Lung (tissue), 16 donors: ENCODE measurements around the gene HEY2. TPM values are rescaled to one million over a fixed set of nuclear protein-coding genes. Genes with fewer than 3 reads are reported as not detected.
"Not testable (repeated sequence)": the region's sequence is repeated elsewhere in the genome, so short reads cannot be mapped to it uniquely, and the experiment has no call there.

ENCODE experiments used
- ATAC-seq: fragments of 200-7000 bp; cut with Tn5 transposase; one replicate; pipeline ENCODE4 v1.9.1; 2020; ENCODE audit warnings: moderate number of reproducible peaks; ENCODE audit not compliant: insufficient read depth, low FRiP score
- DNase-seq, 3 donors: peaks; one replicate each; pipeline ENCODE4 v3.0.0-alpha.2; 2013 to 2017
- H3K27ac ChIP-seq, 2 donors: one replicate each; pipeline ENCODE4 v1.5.1; 2013; ENCODE audit warnings: mild to moderate bottlenecking in 2 of 2, moderate library complexity in 2 of 2, control low read depth in 1 of 2, inconsistent platforms in 1 of 2, low read depth in 1 of 2, low read length in 1 of 2
- H3K27me3 ChIP-seq, 3 donors: one replicate each; pipeline ENCODE4 v1.5.1; 2013; ENCODE audit warnings: low read length in 2 of 3; ENCODE audit not compliant: control insufficient read depth in 3 of 3, insufficient read depth in 3 of 3
- H3K36me3 ChIP-seq, 4 donors: one replicate each; pipeline ENCODE4 v1.5.1; 2013; ENCODE audit warnings: low read length in 4 of 4, mild to moderate bottlenecking in 1 of 4, moderate library complexity in 1 of 4; ENCODE audit not compliant: control insufficient read depth in 4 of 4, insufficient read depth in 4 of 4
- H3K4me1 ChIP-seq, 5 donors: one replicate each; pipeline ENCODE4 v1.5.1; 2013; ENCODE audit warnings: low read length in 5 of 5, mild to moderate bottlenecking in 2 of 5, moderate library complexity in 1 of 5; ENCODE audit not compliant: control insufficient read depth in 5 of 5, insufficient read depth in 5 of 5
- H3K4me3 ChIP-seq: one replicate; pipeline ENCODE4 v1.5.1; 2013; ENCODE audit warnings: mild to moderate bottlenecking, control low read depth, moderate library complexity
- H3K9ac ChIP-seq, 2 donors: one replicate each; pipeline ENCODE4 v1.5.1; 2013; ENCODE audit warnings: low read length in 2 of 2, control low read depth in 1 of 2; ENCODE audit not compliant: insufficient read depth in 1 of 2
- H3K9me3 ChIP-seq, 4 donors: one replicate each; pipeline ENCODE4 v1.5.1; 2013; ENCODE audit warnings: low read length in 3 of 4, mild to moderate bottlenecking in 1 of 4, moderate library complexity in 1 of 4; ENCODE audit not compliant: control insufficient read depth in 4 of 4, insufficient read depth in 3 of 4
- CTCF ChIP-seq: IDR thresholded peaks from 2 replicates; pipeline ENCODE4 v1.5.1; 2012; ENCODE audit warnings: mild to moderate bottlenecking; ENCODE audit errors: control extremely low read depth, extremely low read depth
- WGBS, 2 donors: extraction: QIAGEN DNeasy Blood & Tissue Kit; methylation state at CpG; one replicate each; pipeline ENCODE4 v1.1.7; 2013; 5-methylcytosine and 5-hydroxymethylcytosine counted together
- long read RNA-seq, 5 donors: transcript quantifications; one replicate each; lab custom pipeline, GENCODE V29; 2026
- polyA plus RNA-seq, 2 donors: library from polyadenylated mRNA; stranded (reverse); fragments of 200-250 nt; gene quantifications; one replicate each; pipeline ENCODE4 v1.2.1, GENCODE V29; 2013
- total RNA-seq, 2 donors: library from RNA; depleted of rRNA in 1 of 2; stranded (reverse); fragments of >200 nt in 1 of 2; gene quantifications; one replicate each; pipeline ENCODE4 v1.2.1, GENCODE V29; 2014 to 2021
- donor health status: control.
- donor health status: control.
- donor health status: Bipolar disorder and iron deficiency.
- donor health status: healthy.
- donor health status: DM: yes; HTN: yes; CAD: no.

The HEY2 gene
- total RNA-seq: 1 to 10 TPM; 1.0 to 5.2 TPM
- 1 to 10 TPM; 1.2 to 1.9 TPM for polyA plus RNA-seq
- long read RNA-seq, donor 1: 0 reads
- long read RNA-seq, donor 2: 0 reads
- long read RNA-seq, donor 3, partial matches to known transcripts: 0 of 1 reads
- long read RNA-seq, donor 3, other reads (novel, unspliced or antisense): 0 of 1 reads
- long read RNA-seq, donor 4: 0 reads
- long read RNA-seq, donor 5, partial matches to known transcripts: 0 of 1 reads
- long read RNA-seq, donor 5, other reads (novel, unspliced or antisense): 0 of 1 reads

GRCh38 chr6:125749173-125749864, at the start of gene HEY2:
Gene HEY2 (plus strand): TSS chr6:125749632. CDS start chr6:125749777, 145 bp downstream.
- 0% methylated on average over 85 to 95 of the region's 95 CpGs for WGBS, 2 donors
- H3K4me1 ChIP-seq: peaks cover 0 to 32% (median 0%) of the 10 kb centered on the region in 5 donors
- ATAC-seq (peak; percentile 97), DNase-seq (peak; percentile 89 to 94 (median 91))
- peak within 1 kb of the TSS; percentile 80 to 96 for H3K27ac ChIP-seq
- H3K27me3 ChIP-seq: peaks cover 0 to 80% (median 73%) of the 10 kb centered on the region in 3 donors
- no peaks in the 10 kb centered on the region for H3K9me3 ChIP-seq
- H3K36me3 ChIP-seq: no peaks in the 10 kb centered on the region
- peak within 1 kb of the TSS; percentile 73 for H3K4me3 ChIP-seq
- no peak for TF ChIP-seq CTCF
- no peak within 1 kb of the TSS for H3K9ac ChIP-seq

GRCh38 chr6:125700581-125701353, 48.7 kb upstream of the HEY2 start:
- ATAC-seq: no peak
- DNase-seq: no peak
- no peak for TF ChIP-seq CTCF
- 83 to 89% methylated on average over 3 of the region's 3 CpGs for WGBS, 2 donors
- H3K4me1 ChIP-seq: no peaks in the 10 kb centered on the region
- H3K27ac ChIP-seq: no peak overlapping the region
- H3K9ac ChIP-seq: no peak overlapping the region
- no peaks in the 10 kb centered on the region for H3K9me3 ChIP-seq
- H3K36me3 ChIP-seq: no peaks in the 10 kb centered on the region
- H3K27me3 ChIP-seq: no peaks in the 10 kb centered on the region
- no peak overlapping the region for H3K4me3 ChIP-seq

GRCh38 chr6:125701354-125701668, 48.1 kb upstream of the HEY2 start:
- no peaks in the 10 kb centered on the region for H3K9me3 ChIP-seq
- ATAC-seq: no peak
- no peak overlapping the region for H3K9ac ChIP-seq
- H3K4me3 ChIP-seq: no peak overlapping the region
- H3K27me3 ChIP-seq: no peaks in the 10 kb centered on the region
- 86 to 100% methylated on average over 1 of the region's 1 CpG for WGBS, 2 donors
- no peak for TF ChIP-seq CTCF
- H3K36me3 ChIP-seq: no peaks in the 10 kb centered on the region
- no peaks in the 10 kb centered on the region for H3K4me1 ChIP-seq
- no peak for DNase-seq
- H3K27ac ChIP-seq: no peak overlapping the region

- not testable (repeated sequence) for ATAC-seq, DNase-seq, H3K4me3 ChIP-seq, H3K9ac ChIP-seq, H3K36me3 ChIP-seq, H3K4me1 ChIP-seq, H3K27ac ChIP-seq, H3K27me3 ChIP-seq, H3K9me3 ChIP-seq
- WGBS, 2 donors: 89 to 92% methylated on average over 2 to 5 of the region's 5 CpGs
Measured at GRCh38 chr6:125703882-125704281, 45.5 kb upstream of the HEY2 start.
